NCI-H1092 (cell line): Measurements from ENCODE around the gene KIF1A.

Experiments
- DNase-seq: peaks from one replicate; lab custom pipeline; 2025; lab: John Stamatoyannopoulos, UW

KIF1A gene

GRCh38 chr2:240767341-240767740, 52.7 kb downstream of the KIF1A start:
- no peak for DNase-seq

- no peak for DNase-seq
These were observed 53.9 kb downstream of the KIF1A start for GRCh38 chr2:240766072-240766471.

GRCh38 chr2:240765007-240765406, 55.0 kb downstream of the KIF1A start:
- no peak for DNase-seq

- no peak for DNase-seq
These were observed 55.4 kb downstream of the KIF1A start for GRCh38 chr2:240764605-240765004.

GRCh38 chr2:240762971-240763370, 57.0 kb downstream of the KIF1A start:
- no peak for DNase-seq

- DNase-seq, result no peak
These were observed 57.8 kb downstream of the KIF1A start for GRCh38 chr2:240762249-240762648.

- DNase-seq, result no peak
These were observed 59.3 kb downstream of the KIF1A start for GRCh38 chr2:240760576-240761246.

GRCh38 chr2:240760121-240760520, 59.9 kb downstream of the KIF1A start:
- no peak for DNase-seq

GRCh38 chr2:240759459-240759858, 60.6 kb downstream of the KIF1A start:
- no peak for DNase-seq

- no peak for DNase-seq
These were observed 62.9 kb downstream of the KIF1A start for GRCh38 chr2:240757086-240757614.

GRCh38 chr2:240752209-240752608, 67.8 kb downstream of the KIF1A start:
- DNase-seq, result no peak

GRCh38 chr2:240750409-240750808, 69.6 kb downstream of the KIF1A start:
- no peak for DNase-seq

GRCh38 chr2:240749516-240749915, 70.5 kb downstream of the KIF1A start:
- DNase-seq, result no peak

- no peak for DNase-seq
These were observed 72.8 kb downstream of the KIF1A start for GRCh38 chr2:240747256-240747655.

- DNase-seq, result no peak
These were observed 73.3 kb downstream of the KIF1A start for GRCh38 chr2:240746671-240747070.

GRCh38 chr2:240745962-240746361, 74.1 kb downstream of the KIF1A start:
- DNase-seq, result no peak

- no peak for DNase-seq
These were observed 74.6 kb downstream of the KIF1A start for GRCh38 chr2:240745456-240745855.

- DNase-seq, result no peak
These were observed 77.4 kb downstream of the KIF1A start for GRCh38 chr2:240742602-240743095.

GRCh38 chr2:240741091-240741490, 78.9 kb downstream of the KIF1A start:
- no peak for DNase-seq

- no peak for DNase-seq
These were observed 80.2 kb downstream of the KIF1A start for GRCh38 chr2:240739797-240740196.

GRCh38 chr2:240737958-240738357, 82.1 kb downstream of the KIF1A start:
- no peak for DNase-seq

GRCh38 chr2:240737512-240737911, 82.5 kb downstream of the KIF1A start:
- no peak for DNase-seq

GRCh38 chr2:240736281-240737250, 83.5 kb downstream of the KIF1A start:
- no peak for DNase-seq
